ENCODE data around the gene MEGF11.

MEGF11 gene

DNA sequence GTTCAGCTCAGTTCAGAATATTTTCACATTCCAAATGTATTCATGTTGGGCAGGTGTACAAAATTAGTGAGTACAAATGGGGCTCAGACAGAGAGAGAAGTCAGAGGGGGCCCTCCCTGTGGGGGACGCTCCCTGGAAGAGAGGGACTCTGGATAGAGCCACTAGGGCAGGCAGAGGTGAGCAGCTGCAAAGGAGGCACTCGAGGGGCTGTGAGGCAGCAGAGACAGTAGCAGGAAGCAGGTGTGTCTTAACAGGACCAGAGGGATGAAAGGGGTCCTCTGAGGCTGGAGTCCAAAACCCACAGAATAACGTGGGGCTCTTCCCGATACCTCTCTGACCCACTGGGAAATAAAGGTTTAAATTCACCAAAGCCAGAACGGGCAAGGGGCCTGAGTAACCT, 127.1 kb downstream of the MEGF11 start:
- no peak overlapping the region for H3K4ac ChIP-seq (ENCODE audit: low read depth, low read length)
- H2BK120ac ChIP-seq (ENCODE audit: low read depth, low read length), result no peak overlapping the region
- no peak overlapping the region for H2BK15ac ChIP-seq (replicated peaks; ENCODE audit: low read depth)
- no CpG with 5 or more reads among the region's 5 CpGs for WGBS (ENCODE audit: extremely low coverage, insufficient coverage, low lambda C conversion rate)
- no peak overlapping the region for H3K4me3 ChIP-seq (ENCODE audit: low read length)
- H3K79me2 ChIP-seq (ENCODE audit: control insufficient read depth, insufficient read depth, low read length), result no peaks in the 10 kb centered on the region
- no peaks in the 10 kb centered on the region for H3K36me3 ChIP-seq (ENCODE audit: control insufficient read depth, insufficient read depth, low read length)
- no peak overlapping the region for H4K5ac ChIP-seq (ENCODE audit: low read length)
- no peak for DNase-seq
- no peak overlapping the region for H3K4me2 ChIP-seq (ENCODE audit: low read length)
- H4K8ac ChIP-seq (ENCODE audit: low read depth, low read length), result no peak overlapping the region
- H2AK5ac ChIP-seq (ENCODE audit: low read length), result no peak overlapping the region
- no peaks in the 10 kb centered on the region for H3K27me3 ChIP-seq (ENCODE audit: insufficient read depth, low read length, poor library complexity)
- H3K9ac ChIP-seq (ENCODE audit: low read length), result no peak overlapping the region
- H3K23ac ChIP-seq (ENCODE audit: low read length), result no peak overlapping the region
- no peak overlapping the region for H3K27ac ChIP-seq (ENCODE audit: low read depth, low read length)
- H2BK5ac ChIP-seq (ENCODE audit: low read length), result no peak overlapping the region
- no peak overlapping the region for H3K56ac ChIP-seq (ENCODE audit: low read length)
- H3K4me1 ChIP-seq (ENCODE audit: control insufficient read depth, low read depth, low read length), result no peaks in the 10 kb centered on the region
- no peaks in the 10 kb centered on the region for H3K79me1 ChIP-seq (ENCODE audit: low read length)
- no peak overlapping the region for H3K18ac ChIP-seq (ENCODE audit: low read length)

DNA sequence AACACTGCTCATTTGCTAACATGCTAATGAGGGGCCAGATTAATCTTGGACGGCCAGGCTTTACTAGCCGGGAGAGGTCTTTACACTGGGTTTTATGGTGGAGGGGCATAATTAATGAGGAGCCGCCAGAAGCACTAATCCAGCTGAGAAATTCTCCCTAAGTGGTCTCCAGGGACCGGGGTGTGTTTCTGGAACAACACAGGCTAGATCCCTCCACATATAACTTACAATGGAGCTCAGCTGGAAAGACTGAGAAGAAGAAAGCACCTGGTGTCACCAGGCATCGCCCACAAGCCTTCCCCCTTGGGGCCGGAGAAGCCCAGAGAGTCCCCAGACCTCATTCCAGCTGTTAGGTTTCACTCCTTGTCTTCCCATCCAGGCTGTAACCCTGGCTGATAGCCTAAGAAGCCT, 127.5 kb downstream of the MEGF11 start:
- Histone ChIP-seq H3K18ac (ENCODE audit: low read length) (no peak overlapping the region), H4K8ac (ENCODE audit: low read depth, low read length) (no peak overlapping the region), H3K9ac (ENCODE audit: low read length) (no peak overlapping the region), H2BK15ac (replicated peaks; ENCODE audit: low read depth) (no peak overlapping the region), H3K4ac (ENCODE audit: low read depth, low read length) (no peak overlapping the region), H3K4me3 (ENCODE audit: low read length) (no peak overlapping the region), H3K27ac (ENCODE audit: low read depth, low read length) (no peak overlapping the region), H2AK5ac (ENCODE audit: low read length) (no peak overlapping the region), H3K4me2 (ENCODE audit: low read length) (no peak overlapping the region), H3K23ac (ENCODE audit: low read length) (no peak overlapping the region), H3K27me3 (ENCODE audit: insufficient read depth, low read length, poor library complexity) (no peaks in the 10 kb centered on the region), H3K79me1 (ENCODE audit: low read length) (no peaks in the 10 kb centered on the region), H4K5ac (ENCODE audit: low read length) (no peak overlapping the region), H3K56ac (ENCODE audit: low read length) (no peak overlapping the region), H3K36me3 (ENCODE audit: control insufficient read depth, insufficient read depth, low read length) (no peaks in the 10 kb centered on the region), H3K79me2 (ENCODE audit: control insufficient read depth, insufficient read depth, low read length) (no peaks in the 10 kb centered on the region), H2BK5ac (ENCODE audit: low read length) (no peak overlapping the region), H3K4me1 (ENCODE audit: control insufficient read depth, low read depth, low read length) (no peaks in the 10 kb centered on the region), H2BK120ac (ENCODE audit: low read depth, low read length) (no peak overlapping the region)
- WGBS (ENCODE audit: extremely low coverage, insufficient coverage, low lambda C conversion rate), result no CpG with 5 or more reads among the region's 6 CpGs
- no peak for DNase-seq

DNA sequence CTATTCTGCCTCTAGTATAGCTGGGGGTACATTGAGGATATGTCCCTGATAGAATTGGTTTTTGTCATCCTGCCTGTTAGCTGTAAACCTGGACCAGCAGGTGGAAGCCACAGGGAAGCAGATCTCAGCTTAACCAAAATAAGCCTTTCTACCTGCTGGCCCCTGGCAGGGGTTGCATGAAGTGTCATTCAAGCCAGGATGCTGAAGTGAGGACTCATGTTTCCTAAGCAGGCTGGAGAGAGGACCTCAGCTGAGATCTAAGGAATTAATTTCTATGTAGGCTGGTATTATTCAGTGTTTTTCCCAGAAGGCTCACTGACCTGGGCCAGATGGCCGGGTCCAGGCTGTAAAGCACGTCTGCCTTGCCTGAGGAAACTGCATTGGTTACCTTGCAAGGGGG, 128.9 kb downstream of the MEGF11 start:
- no CpG with 5 or more reads among the region's 2 CpGs for WGBS (ENCODE audit: extremely low coverage, insufficient coverage, low lambda C conversion rate)
- H3K27me3 ChIP-seq (ENCODE audit: insufficient read depth, low read length, poor library complexity), result no peaks in the 10 kb centered on the region
- H3K27ac ChIP-seq (ENCODE audit: low read depth, low read length), result no peak overlapping the region

DNA sequence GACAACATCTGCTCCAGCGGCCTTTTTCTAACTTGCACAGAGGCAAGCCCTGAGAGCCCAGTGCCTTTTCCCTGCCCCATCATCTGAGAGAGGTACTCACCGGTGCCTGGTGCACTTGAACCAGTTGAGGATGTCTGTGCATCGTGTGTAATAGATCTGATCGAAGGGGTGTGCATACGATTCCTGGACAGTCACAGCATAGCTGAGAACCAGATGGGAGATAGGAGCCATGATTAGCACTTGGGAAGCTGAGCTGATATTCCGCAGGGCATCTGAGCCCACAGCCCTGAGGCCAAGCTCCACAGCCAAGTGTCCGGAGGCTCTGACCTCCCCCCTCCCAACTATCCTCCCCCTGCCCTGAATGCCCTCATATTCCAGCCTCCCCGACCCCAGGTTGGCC, 129.8 kb downstream of the MEGF11 start:
- Histone ChIP-seq H3K36me3 (ENCODE audit: control insufficient read depth, insufficient read depth, low read length) (no peaks in the 10 kb centered on the region), H3K27me3 (ENCODE audit: insufficient read depth, low read length, poor library complexity) (no peaks in the 10 kb centered on the region), H4K8ac (ENCODE audit: low read depth, low read length) (no peak overlapping the region), H3K23ac (ENCODE audit: low read length) (no peak overlapping the region), H2AK5ac (ENCODE audit: low read length) (no peak overlapping the region), H3K4me2 (ENCODE audit: low read length) (no peak overlapping the region), H3K79me1 (ENCODE audit: low read length) (no peaks in the 10 kb centered on the region), H3K4me3 (ENCODE audit: low read length) (no peak overlapping the region), H4K5ac (ENCODE audit: low read length) (no peak overlapping the region), H3K4me1 (ENCODE audit: control insufficient read depth, low read depth, low read length) (no peaks in the 10 kb centered on the region), H2BK120ac (ENCODE audit: low read depth, low read length) (no peak overlapping the region), H3K56ac (ENCODE audit: low read length) (no peak overlapping the region), H3K27ac (ENCODE audit: low read depth, low read length) (no peak overlapping the region), H3K18ac (ENCODE audit: low read length) (no peak overlapping the region), H3K4ac (ENCODE audit: low read depth, low read length) (no peak overlapping the region), H2BK5ac (ENCODE audit: low read length) (no peak overlapping the region), H3K79me2 (ENCODE audit: control insufficient read depth, insufficient read depth, low read length) (no peaks in the 10 kb centered on the region), H3K9ac (ENCODE audit: low read length) (no peak overlapping the region), H2BK15ac (replicated peaks; ENCODE audit: low read depth) (no peak overlapping the region)
- no CpG with 5 or more reads among the region's 8 CpGs for WGBS (ENCODE audit: extremely low coverage, insufficient coverage, low lambda C conversion rate)
- DNase-seq, result no peak

More for the DNA sequence above, 128.9 kb downstream of the MEGF11 start:
- H3K56ac ChIP-seq (ENCODE audit: low read length), result no peak overlapping the region
- H3K9ac ChIP-seq (ENCODE audit: low read length), result no peak overlapping the region
- no peak overlapping the region for H2BK15ac ChIP-seq (replicated peaks; ENCODE audit: low read depth)
- no peak overlapping the region for H3K4me3 ChIP-seq (ENCODE audit: low read length)
- H3K36me3 ChIP-seq (ENCODE audit: control insufficient read depth, insufficient read depth, low read length), result no peaks in the 10 kb centered on the region
- no peak overlapping the region for H4K8ac ChIP-seq (ENCODE audit: low read depth, low read length)
- no peak overlapping the region for H3K18ac ChIP-seq (ENCODE audit: low read length)
- H3K4me1 ChIP-seq (ENCODE audit: control insufficient read depth, low read depth, low read length), result no peaks in the 10 kb centered on the region
- H2BK120ac ChIP-seq (ENCODE audit: low read depth, low read length), result no peak overlapping the region
- no peak overlapping the region for H3K23ac ChIP-seq (ENCODE audit: low read length)
- no peak overlapping the region for H3K4me2 ChIP-seq (ENCODE audit: low read length)
- no peaks in the 10 kb centered on the region for H3K79me1 ChIP-seq (ENCODE audit: low read length)
- no peak overlapping the region for H2BK5ac ChIP-seq (ENCODE audit: low read length)
- DNase-seq, result no peak
- H3K4ac ChIP-seq (ENCODE audit: low read depth, low read length), result no peak overlapping the region
- H3K79me2 ChIP-seq (ENCODE audit: control insufficient read depth, insufficient read depth, low read length), result no peaks in the 10 kb centered on the region
- no peak overlapping the region for H4K5ac ChIP-seq (ENCODE audit: low read length)
- H2AK5ac ChIP-seq (ENCODE audit: low read length), result no peak overlapping the region

DNA sequence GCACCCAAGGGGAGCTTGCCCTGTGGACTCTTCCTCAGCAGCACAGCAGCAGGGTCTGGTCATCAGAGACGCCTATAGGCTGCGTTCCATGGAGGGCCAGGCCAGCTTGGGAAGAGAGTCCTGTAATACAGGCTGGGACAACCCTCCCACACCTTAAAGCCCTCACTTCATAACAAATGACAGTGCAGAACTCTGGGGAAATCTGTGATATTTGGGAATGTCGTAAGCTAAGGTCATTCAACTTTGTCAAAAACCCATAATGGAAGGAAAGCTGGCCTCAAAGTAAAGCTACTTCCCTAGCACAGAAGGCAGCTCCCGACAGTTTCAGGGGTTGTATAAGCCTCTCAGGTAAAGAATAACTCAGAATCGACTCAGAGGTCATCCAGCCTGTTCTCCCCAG, 133.1 kb downstream of the MEGF11 start:
- H3K56ac ChIP-seq (ENCODE audit: low read length), result no peak overlapping the region
- no peak overlapping the region for H3K4ac ChIP-seq (ENCODE audit: low read depth, low read length)
- no peak overlapping the region for H2AK5ac ChIP-seq (ENCODE audit: low read length)
- no peak overlapping the region for H3K27ac ChIP-seq (ENCODE audit: low read depth, low read length)
- no CpG with 5 or more reads among the region's 5 CpGs for WGBS (ENCODE audit: extremely low coverage, insufficient coverage, low lambda C conversion rate)
- H3K4me1 ChIP-seq (ENCODE audit: control insufficient read depth, low read depth, low read length), result no peaks in the 10 kb centered on the region
- no peak overlapping the region for H3K23ac ChIP-seq (ENCODE audit: low read length)
- no peak overlapping the region for H3K9ac ChIP-seq (ENCODE audit: low read length)
- no peak overlapping the region for H2BK120ac ChIP-seq (ENCODE audit: low read depth, low read length)
- H4K8ac ChIP-seq (ENCODE audit: low read depth, low read length), result no peak overlapping the region
- H3K36me3 ChIP-seq (ENCODE audit: control insufficient read depth, insufficient read depth, low read length), result no peaks in the 10 kb centered on the region
- no peak overlapping the region for H3K18ac ChIP-seq (ENCODE audit: low read length)
- no peak overlapping the region for H2BK15ac ChIP-seq (replicated peaks; ENCODE audit: low read depth)
- H3K79me1 ChIP-seq (ENCODE audit: low read length), result no peaks in the 10 kb centered on the region
- no peak overlapping the region for H3K4me2 ChIP-seq (ENCODE audit: low read length)
- H2BK5ac ChIP-seq (ENCODE audit: low read length), result no peak overlapping the region
- no peak for DNase-seq
- H4K5ac ChIP-seq (ENCODE audit: low read length), result no peak overlapping the region
- H3K4me3 ChIP-seq (ENCODE audit: low read length), result no peak overlapping the region
- no peaks in the 10 kb centered on the region for H3K27me3 ChIP-seq (ENCODE audit: insufficient read depth, low read length, poor library complexity)
- H3K79me2 ChIP-seq (ENCODE audit: control insufficient read depth, insufficient read depth, low read length), result no peaks in the 10 kb centered on the region

DNA sequence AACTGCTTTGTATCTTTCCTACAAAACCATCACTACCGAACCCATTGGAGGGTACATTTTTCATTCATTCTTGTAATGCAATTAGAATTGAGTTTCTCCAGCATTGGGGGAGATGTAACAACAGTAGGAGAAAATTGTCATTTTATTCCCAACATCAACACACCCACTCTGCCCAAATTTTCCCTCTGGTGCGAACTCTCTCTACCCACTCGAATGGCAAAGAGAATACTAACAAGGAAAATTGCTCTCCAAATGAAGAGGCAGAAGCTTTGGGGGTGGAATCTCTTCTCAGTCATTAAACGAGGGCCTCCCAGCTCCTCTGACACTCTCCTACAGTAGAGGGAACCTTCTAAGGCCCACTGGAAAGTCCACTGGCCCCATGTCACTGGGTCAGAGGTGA, 135.7 kb downstream of the MEGF11 start:
- no CpG with 5 or more reads among the region's 4 CpGs for WGBS (ENCODE audit: extremely low coverage, insufficient coverage, low lambda C conversion rate)
- Histone ChIP-seq H3K56ac (ENCODE audit: low read length) (no peak overlapping the region), H2BK120ac (ENCODE audit: low read depth, low read length) (no peak overlapping the region), H3K23ac (ENCODE audit: low read length) (no peak overlapping the region), H3K18ac (ENCODE audit: low read length) (no peak overlapping the region), H3K27me3 (ENCODE audit: insufficient read depth, low read length, poor library complexity) (no peaks in the 10 kb centered on the region), H2BK15ac (replicated peaks; ENCODE audit: low read depth) (no peak overlapping the region), H3K4me3 (ENCODE audit: low read length) (no peak overlapping the region), H4K5ac (ENCODE audit: low read length) (no peak overlapping the region), H3K4ac (ENCODE audit: low read depth, low read length) (no peak overlapping the region), H2AK5ac (ENCODE audit: low read length) (no peak overlapping the region), H3K9ac (ENCODE audit: low read length) (no peak overlapping the region), H3K4me2 (ENCODE audit: low read length) (no peak overlapping the region), H3K36me3 (ENCODE audit: control insufficient read depth, insufficient read depth, low read length) (no peaks in the 10 kb centered on the region), H3K79me1 (ENCODE audit: low read length) (no peaks in the 10 kb centered on the region), H3K4me1 (ENCODE audit: control insufficient read depth, low read depth, low read length) (no peaks in the 10 kb centered on the region), H4K8ac (ENCODE audit: low read depth, low read length) (no peak overlapping the region), H3K79me2 (ENCODE audit: control insufficient read depth, insufficient read depth, low read length) (no peaks in the 10 kb centered on the region), H3K27ac (ENCODE audit: low read depth, low read length) (no peak overlapping the region), H2BK5ac (ENCODE audit: low read length) (no peak overlapping the region)
- DNase-seq, result no peak
